IMR-90 (cell line): ENCODE results near the gene SLC7A4. TPM values are rescaled to one million over a fixed set of nuclear protein-coding genes. Genes with fewer than 3 reads are reported as not detected.

Experiments
- ATAC-seq: fragments of 200-7000 bp; cut with Tn5 transposase; 2 replicates; pipeline ENCODE4 v1.9.1; 2020; ENCODE audit warnings: low read depth, mild to moderate bottlenecking, moderate library complexity
- BruUV-seq: library from RNA; stranded (reverse); fragments of 400-500 nt; replicated peaks from 2 replicates; lab custom pipeline; 2021; lab: Mats Ljungman, UMichigan
- CTCF ChIA-PET: fragments of 300-600 bp; formaldehyde crosslinking; extraction: SDS; loops from one replicate; lab custom pipeline; 2021; ENCODE audit warnings: antibody characterized with exemption; lab: Yijun Ruan, JAX
- POLR2A ChIA-PET: fragments of 300-600 bp; sonication (Branson Sonifier 250); formaldehyde crosslinking; loops from one replicate; lab custom pipeline; 2022; ENCODE audit warnings: antibody characterized with exemption; ENCODE audit not compliant: unreplicated experiment; lab: Charles Lee
- DNase-seq: peaks from one replicate; pipeline ENCODE4 v3.0.0; 2013
- H2AFZ ChIP-seq: replicated peaks from 2 replicates; pipeline ENCODE3; 2013; ENCODE audit warnings: low read length, mild to moderate bottlenecking; ENCODE audit not compliant: poor library complexity
- H2AK5ac ChIP-seq: 2 replicates; pipeline ENCODE4 v1.6.1; 2013; ENCODE audit warnings: low read depth, low read length, inconsistent platforms
- H2AK9ac ChIP-seq: replicated peaks from 2 replicates; pipeline ENCODE3; 2013; ENCODE audit warnings: mild to moderate bottlenecking, low read depth, low read length, moderate library complexity; ENCODE audit not compliant: poor library complexity
- H2BK120ac ChIP-seq: 2 replicates; pipeline ENCODE4 v1.6.1; 2013; ENCODE audit warnings: low read depth, low read length, inconsistent platforms
- H2BK15ac ChIP-seq: 3 replicates; pipeline ENCODE4 v1.6.1; 2013; ENCODE audit warnings: low read depth, low read length, inconsistent platforms
- H2BK20ac ChIP-seq: 2 replicates; pipeline ENCODE4 v1.6.1; 2013; ENCODE audit warnings: low read depth, mild to moderate bottlenecking, inconsistent platforms, low read length, moderate library complexity
- H2BK5ac ChIP-seq: 2 replicates; pipeline ENCODE4 v1.6.1; 2013; ENCODE audit warnings: mild to moderate bottlenecking, low read depth, low read length, inconsistent platforms; ENCODE audit not compliant: poor library complexity, severe bottlenecking
- H3K14ac ChIP-seq: replicated peaks from 2 replicates; pipeline ENCODE4 v1.6.1; 2013; ENCODE audit warnings: low read depth, low read length, inconsistent platforms
- H3K18ac ChIP-seq: 2 replicates; pipeline ENCODE4 v1.6.1; 2013; ENCODE audit warnings: low read depth, low read length, control low read depth
- H3K23ac ChIP-seq: 2 replicates; pipeline ENCODE4 v1.6.1; 2013; ENCODE audit warnings: low read depth, low read length, inconsistent platforms
- H3K27ac ChIP-seq: 2 replicates; pipeline ENCODE4 v1.5.1; 2013; ENCODE audit warnings: mild to moderate bottlenecking, control low read depth, low read length; ENCODE audit not compliant: insufficient read depth
- H3K27me3 ChIP-seq: 2 replicates; pipeline ENCODE4 v1.6.1; 2013; ENCODE audit warnings: low read length; ENCODE audit not compliant: control insufficient read depth, insufficient read depth
- H3K36me3 ChIP-seq: 2 replicates; pipeline ENCODE4 v1.6.1; 2013; ENCODE audit warnings: low read length, mixed read lengths; ENCODE audit not compliant: control insufficient read depth, insufficient read depth
- H3K4ac ChIP-seq: 2 replicates; pipeline ENCODE4 v1.6.1; 2013; ENCODE audit warnings: low read depth, low read length, inconsistent platforms
- H3K4me1 ChIP-seq: 2 replicates; pipeline ENCODE4 v1.6.1; 2013; ENCODE audit warnings: low read length, mixed read lengths; ENCODE audit not compliant: control insufficient read depth, insufficient read depth
- H3K4me2 ChIP-seq: 2 replicates; pipeline ENCODE4 v1.6.1; 2013; ENCODE audit warnings: low read depth, mild to moderate bottlenecking, control low read depth, low read length, moderate library complexity
- H3K4me3 ChIP-seq: 2 replicates; pipeline ENCODE4 v1.5.1; 2013; ENCODE audit warnings: low read depth, mild to moderate bottlenecking, control low read depth, low read length, moderate library complexity; ENCODE audit not compliant: insufficient read depth
- H3K56ac ChIP-seq: 2 replicates; pipeline ENCODE4 v1.6.1; 2013; ENCODE audit warnings: low read length, inconsistent platforms; ENCODE audit not compliant: insufficient read depth; ENCODE audit errors: extremely low read depth
- H3K79me1 ChIP-seq, 2 experiments: 2 replicates each; pipeline ENCODE4 v1.6.1; 2013; ENCODE audit warnings: low read length in 2 of 2, inconsistent platforms in 1 of 2, low read depth in 1 of 2
- H3K9ac ChIP-seq: 2 replicates; pipeline ENCODE4 v1.6.1; 2013; ENCODE audit warnings: low read depth, low read length, control low read depth
- H3K9me1 ChIP-seq: 2 replicates; pipeline ENCODE4 v1.6.1; 2013; ENCODE audit warnings: low read length, inconsistent platforms; ENCODE audit not compliant: insufficient read depth
- H3K9me3 ChIP-seq: 2 replicates; pipeline ENCODE4 v1.6.1; 2013; ENCODE audit warnings: low read length; ENCODE audit not compliant: control insufficient read depth, insufficient read depth
- H4K20me1 ChIP-seq: 2 replicates; pipeline ENCODE4 v1.6.1; 2013; ENCODE audit warnings: low read length, inconsistent platforms; ENCODE audit not compliant: insufficient read depth
- H4K5ac ChIP-seq: 2 replicates; pipeline ENCODE4 v1.6.1; 2013; ENCODE audit warnings: mild to moderate bottlenecking, low read depth, low read length, control low read depth
- H4K8ac ChIP-seq, 2 experiments: 2 replicates each; pipeline ENCODE4 v1.6.1; 2013; ENCODE audit warnings: low read depth in 2 of 2, low read length in 2 of 2, control low read depth in 1 of 2, inconsistent platforms in 1 of 2
- H4K91ac ChIP-seq: 2 replicates; pipeline ENCODE4 v1.6.1; 2013; ENCODE audit warnings: low read depth, low read length, inconsistent platforms; ENCODE audit not compliant: insufficient read depth
- BHLHE40 ChIP-seq: fragments of 150-350 bp; IDR thresholded peaks from 2 replicates; pipeline ENCODE4 v1.6.1; 2016; ENCODE audit warnings: mild to moderate bottlenecking, low read depth, low read length
- CEBPB ChIP-seq: IDR thresholded peaks from 2 replicates; pipeline ENCODE4 v1.6.1; 2012; ENCODE audit warnings: low read depth, low read length, improper control_type of control experiment
- CHD1 ChIP-seq: IDR thresholded peaks from 2 replicates; pipeline ENCODE4 v1.6.1; 2012; ENCODE audit warnings: low read depth, low read length, improper control_type of control experiment
- FOS ChIP-seq: fragments of 150-350 bp; IDR thresholded peaks from 2 replicates; pipeline ENCODE4 v1.6.1; 2016; ENCODE audit warnings: low read depth, low read length
- MAFK ChIP-seq: IDR thresholded peaks from 2 replicates; pipeline ENCODE4 v1.6.1; 2012; ENCODE audit warnings: low read depth, low read length, improper control_type of control experiment
- MAZ ChIP-seq: IDR thresholded peaks from 2 replicates; pipeline ENCODE4 v1.6.1; 2012; ENCODE audit warnings: low read depth, mild to moderate bottlenecking, low read length, improper control_type of control experiment, moderate library complexity, borderline replicate concordance
- MXI1 ChIP-seq: IDR thresholded peaks from 2 replicates; pipeline ENCODE4 v1.6.1; 2012; ENCODE audit warnings: low read depth, mild to moderate bottlenecking, low read length, moderate library complexity, borderline replicate concordance
- NFE2L2 ChIP-seq: fragments of 150-350 bp; IDR thresholded peaks from 2 replicates; pipeline ENCODE4 v1.6.1; 2016; ENCODE audit warnings: low read depth, mild to moderate bottlenecking, low read length
- POLR2A ChIP-seq: IDR thresholded peaks from 2 replicates; pipeline ENCODE4 v1.6.1; 2012; ENCODE audit warnings: mild to moderate bottlenecking, low read depth, low read length
- RAD21 ChIP-seq: IDR thresholded peaks from 2 replicates; pipeline ENCODE4 v1.6.1; 2012; ENCODE audit warnings: low read length, improper control_type of control experiment
- RCOR1 ChIP-seq: IDR thresholded peaks from 2 replicates; pipeline ENCODE4 v1.6.1; 2012; ENCODE audit warnings: mild to moderate bottlenecking, low read length, improper control_type of control experiment; ENCODE audit not compliant: insufficient replicate concordance
- RFX5 ChIP-seq: IDR thresholded peaks from 2 replicates; pipeline ENCODE4 v1.8.0; 2012; ENCODE audit warnings: low read depth, mild to moderate bottlenecking, low read length, moderate library complexity
- SMC3 ChIP-seq: fragments of 150-350 bp; IDR thresholded peaks from 2 replicates; pipeline ENCODE4 v1.6.1; 2016; ENCODE audit warnings: low read depth, mild to moderate bottlenecking, antibody characterized with exemption, low read length, moderate library complexity
- WGBS, 2 experiments: methylation state at CpG; one replicate each; pipeline versions ENCODE4 v1.1.5 to v1.1.7; 2013; ENCODE audit warnings: missing lambda C conversion rate in 2 of 2; ENCODE audit not compliant: insufficient read length in 1 of 2; ENCODE audit errors: extremely low coverage in 2 of 2; 5-methylcytosine and 5-hydroxymethylcytosine counted together
- dilution Hi-C: fragments of 300-500 bp; cut with HindIII; formaldehyde crosslinking; loops from one replicate; pipeline ENCODE4 v1.14.3; 2018; ENCODE audit warnings: low sequenced_read_pairs; ENCODE audit not compliant: unreplicated experiment
- in situ Hi-C: fragments of 300-500 bp; cut with MboI; formaldehyde crosslinking; loops from 3 replicates; pipeline ENCODE4 v1.14.3; 2019; ENCODE audit warnings: low sequenced_read_pairs, inconsistent platforms, mixed read lengths
- intact Hi-C: fragments of 100-400 bp; cut with micrococcal nuclease; formaldehyde crosslinking; loops from 2 replicates; pipeline ENCODE4 v1.10.0; 2022
- polyA plus RNA-seq, 3 experiments: library from polyadenylated mRNA; depleted of rRNA; stranded (reverse); fragments of >200 nt; gene quantifications; 2 replicates each; pipeline ENCODE4 v1.2.3, GENCODE V29; 2012; ENCODE audit warnings: low replicate concordance in 1 of 3
- total RNA-seq: library from RNA; depleted of rRNA; stranded (reverse); fragments of >200 nt; gene quantifications from 2 replicates; pipeline ENCODE4 v1.2.3, GENCODE V29; 2012
- TF ChIP-seq, protein P1 (sequence below): fragments of 150-350 bp; IDR thresholded peaks from 2 replicates; pipeline ENCODE4 v1.6.1; 2016; ENCODE audit warnings: low read depth, mild to moderate bottlenecking, low read length, moderate library complexity, borderline replicate concordance
- TF ChIP-seq, protein P2 (sequence below): fragments of 150-350 bp; IDR thresholded peaks from 2 replicates; pipeline ENCODE4 v1.6.1; 2017; ENCODE audit warnings: mild to moderate bottlenecking, antibody characterized with exemption, low read length, low read depth
- TF ChIP-seq, protein P3 (sequence below): conservative IDR thresholded peaks from 2 replicates; pipeline ENCODE4 v1.5.1; 2012; ENCODE audit warnings: mild to moderate bottlenecking, low read depth, low read length, improper control_type of control experiment

The SLC7A4 gene
- total and polyA plus RNA-seq, 2 of the 4 experiments (the other 2 are of a cell fraction) = 0.03 TPM; not detected in 1

DNA sequence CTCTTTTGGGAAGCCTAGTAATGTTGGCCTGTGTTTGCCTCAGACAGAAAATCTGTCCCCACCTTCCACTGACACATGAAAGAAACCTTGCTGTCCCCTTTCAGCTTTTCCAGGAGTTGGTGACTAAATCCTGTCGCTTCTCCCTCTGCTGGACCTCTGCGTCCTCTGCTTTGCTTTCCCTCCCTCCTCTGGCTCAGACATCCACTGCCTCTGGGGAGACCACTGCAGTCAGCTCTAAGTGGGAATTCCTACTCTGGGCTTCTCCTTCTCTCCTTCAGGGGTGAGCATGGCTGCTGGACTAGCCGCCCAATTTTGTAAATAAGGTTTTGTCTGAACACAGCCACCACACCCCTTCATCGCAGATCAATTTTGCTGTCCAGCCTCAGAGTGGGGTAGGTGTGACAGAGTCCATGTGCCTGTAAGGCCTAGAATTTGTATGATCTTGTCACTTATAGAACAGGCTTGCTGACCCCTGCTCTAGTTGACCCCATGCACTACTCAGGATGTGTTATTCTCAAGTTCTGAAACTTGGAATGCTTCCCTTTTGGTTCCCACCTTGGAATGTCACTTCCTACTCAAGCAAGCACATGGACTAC, 36.4 kb upstream of the SLC7A4 start:
- H2AK9ac ChIP-seq = no peak overlapping the region
- H3K4ac ChIP-seq = no peak overlapping the region
- ATAC-seq (no peak), DNase-seq (no peak)
- H2AK5ac ChIP-seq = no peak overlapping the region
- no peaks in the 10 kb centered on the region for H3K4me1 ChIP-seq
- H3K56ac ChIP-seq = no peak overlapping the region
- no peak overlapping the region for H4K5ac ChIP-seq
- no peak overlapping the region for H2BK120ac ChIP-seq
- no peak overlapping the region for H3K27ac ChIP-seq
- no peak overlapping the region for H4K91ac ChIP-seq
- no peaks in the 10 kb centered on the region for H3K36me3 ChIP-seq
- peaks cover 1% of the 10 kb centered on the region; the same call in 1 of the 2 replicates for H3K9me1 ChIP-seq
- H3K79me1 ChIP-seq = no peaks in the 10 kb centered on the region
- WGBS, 2 experiments = no CpG with 5 or more reads among the region's 4 CpGs
- no peak overlapping the region for H2BK5ac ChIP-seq
- no peak overlapping the region for H4K8ac ChIP-seq
- no peak overlapping the region for H3K4me2 ChIP-seq
- POLR2A ChIA-PET = no interaction called here
- H3K27me3 ChIP-seq = peaks cover 23% of the 10 kb centered on the region
- no peaks in the 10 kb centered on the region for H4K20me1 ChIP-seq
- dilution Hi-C loops = no loop called here
- in situ Hi-C loops = no loop called here
- no peak overlapping the region for H3K14ac ChIP-seq
- no peak overlapping the region for H3K23ac ChIP-seq
- H2AFZ ChIP-seq = no peak overlapping the region
- CTCF ChIA-PET = no interaction called here
- no peak overlapping the region for H3K9ac ChIP-seq
- no peak overlapping the region for H2BK20ac ChIP-seq
- H3K4me3 ChIP-seq = no peak overlapping the region
- H3K18ac ChIP-seq = no peak overlapping the region
- H3K9me3 ChIP-seq = peaks cover 10% of the 10 kb centered on the region; the same call in 1 of the 2 replicates
- no TSS peak for BruUV-seq
- H2BK15ac ChIP-seq = no peak overlapping the region
- TF ChIP-seq MXI1 = no peak
- TF ChIP-seq RFX5 = no peak
- no peak for TF ChIP-seq NFE2L2
- no peak for TF ChIP-seq MAZ
- no peak for TF ChIP-seq CHD1
- TF ChIP-seq, protein P1, sequence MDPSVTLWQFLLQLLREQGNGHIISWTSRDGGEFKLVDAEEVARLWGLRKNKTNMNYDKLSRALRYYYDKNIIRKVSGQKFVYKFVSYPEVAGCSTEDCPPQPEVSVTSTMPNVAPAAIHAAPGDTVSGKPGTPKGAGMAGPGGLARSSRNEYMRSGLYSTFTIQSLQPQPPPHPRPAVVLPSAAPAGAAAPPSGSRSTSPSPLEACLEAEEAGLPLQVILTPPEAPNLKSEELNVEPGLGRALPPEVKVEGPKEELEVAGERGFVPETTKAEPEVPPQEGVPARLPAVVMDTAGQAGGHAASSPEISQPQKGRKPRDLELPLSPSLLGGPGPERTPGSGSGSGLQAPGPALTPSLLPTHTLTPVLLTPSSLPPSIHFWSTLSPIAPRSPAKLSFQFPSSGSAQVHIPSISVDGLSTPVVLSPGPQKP = no peak
- no peak for TF ChIP-seq SMC3
- TF ChIP-seq CEBPB = no peak
- no peak for TF ChIP-seq POLR2A
- TF ChIP-seq RCOR1 = no peak
- TF ChIP-seq MAFK = no peak
- TF ChIP-seq BHLHE40 = no peak
- TF ChIP-seq RAD21 = no peak
- TF ChIP-seq FOS = no peak
- TF ChIP-seq, protein P2, sequence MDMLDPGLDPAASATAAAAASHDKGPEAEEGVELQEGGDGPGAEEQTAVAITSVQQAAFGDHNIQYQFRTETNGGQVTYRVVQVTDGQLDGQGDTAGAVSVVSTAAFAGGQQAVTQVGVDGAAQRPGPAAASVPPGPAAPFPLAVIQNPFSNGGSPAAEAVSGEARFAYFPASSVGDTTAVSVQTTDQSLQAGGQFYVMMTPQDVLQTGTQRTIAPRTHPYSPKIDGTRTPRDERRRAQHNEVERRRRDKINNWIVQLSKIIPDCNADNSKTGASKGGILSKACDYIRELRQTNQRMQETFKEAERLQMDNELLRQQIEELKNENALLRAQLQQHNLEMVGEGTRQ = no peak
- TF ChIP-seq, protein P3, sequence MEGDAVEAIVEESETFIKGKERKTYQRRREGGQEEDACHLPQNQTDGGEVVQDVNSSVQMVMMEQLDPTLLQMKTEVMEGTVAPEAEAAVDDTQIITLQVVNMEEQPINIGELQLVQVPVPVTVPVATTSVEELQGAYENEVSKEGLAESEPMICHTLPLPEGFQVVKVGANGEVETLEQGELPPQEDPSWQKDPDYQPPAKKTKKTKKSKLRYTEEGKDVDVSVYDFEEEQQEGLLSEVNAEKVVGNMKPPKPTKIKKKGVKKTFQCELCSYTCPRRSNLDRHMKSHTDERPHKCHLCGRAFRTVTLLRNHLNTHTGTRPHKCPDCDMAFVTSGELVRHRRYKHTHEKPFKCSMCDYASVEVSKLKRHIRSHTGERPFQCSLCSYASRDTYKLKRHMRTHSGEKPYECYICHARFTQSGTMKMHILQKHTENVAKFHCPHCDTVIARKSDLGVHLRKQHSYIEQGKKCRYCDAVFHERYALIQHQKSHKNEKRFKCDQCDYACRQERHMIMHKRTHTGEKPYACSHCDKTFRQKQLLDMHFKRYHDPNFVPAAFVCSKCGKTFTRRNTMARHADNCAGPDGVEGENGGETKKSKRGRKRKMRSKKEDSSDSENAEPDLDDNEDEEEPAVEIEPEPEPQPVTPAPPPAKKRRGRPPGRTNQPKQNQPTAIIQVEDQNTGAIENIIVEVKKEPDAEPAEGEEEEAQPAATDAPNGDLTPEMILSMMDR = no peak
- intact Hi-C loops = no loop called here
